Skin epidermis (tissue), 12 donors: Measurements from ENCODE around the gene NCOA3.

Experiments used
- H3K27ac ChIP-seq, 21 experiments: fragments of 200-600 bp; sonication (generic) in 11 of 21; one replicate each; pipeline ENCODE4 v1.5.0; 2020; ENCODE audit warnings: mild to moderate bottlenecking in 3 of 21, inconsistent platforms in 2 of 21, moderate library complexity in 2 of 21
- H3K4me3 ChIP-seq, 7 experiments: fragments of 200-600 bp; sonication (generic) in 2 of 7; one replicate each; pipeline ENCODE4 v1.5.0; 2020; ENCODE audit warnings: inconsistent platforms in 2 of 7, mild to moderate bottlenecking in 2 of 7, moderate library complexity in 1 of 7

The NCOA3 gene

GRCh38 chr20:47611785-47612184, 110.1 kb downstream of the NCOA3 start:
- no peak overlapping the region for H3K27ac ChIP-seq
- no peak overlapping the region for H3K4me3 ChIP-seq

- no peak overlapping the region for H3K27ac ChIP-seq
These were observed 111.0 kb downstream of the NCOA3 start for GRCh38 chr20:47612670-47613069.

GRCh38 chr20:47614703-47615309, 113.1 kb downstream of the NCOA3 start:
- H3K27ac ChIP-seq = no peak overlapping the region
- no peak overlapping the region for H3K4me3 ChIP-seq

More at GRCh38 chr20:47612670-47613069, 111.0 kb downstream of the NCOA3 start:
- H3K4me3 ChIP-seq = no peak overlapping the region

- Histone ChIP-seq H3K4me3 (no peak overlapping the region), H3K27ac (no peak overlapping the region)
These were observed 116.8 kb downstream of the NCOA3 start for GRCh38 chr20:47618479-47618878.

- Histone ChIP-seq H3K27ac (no peak overlapping the region), H3K4me3 (no peak overlapping the region)
These were observed 119.4 kb downstream of the NCOA3 start for GRCh38 chr20:47620808-47621805.

GRCh38 chr20:47622118-47622665, 120.5 kb downstream of the NCOA3 start:
- no peak overlapping the region for H3K4me3 ChIP-seq

GRCh38 chr20:47623206-47623605, 121.5 kb downstream of the NCOA3 start:
- Histone ChIP-seq H3K27ac (no peak overlapping the region), H3K4me3 (no peak overlapping the region)

More at GRCh38 chr20:47622118-47622665, 120.5 kb downstream of the NCOA3 start:
- no peak overlapping the region for H3K27ac ChIP-seq

GRCh38 chr20:47627540-47627939, 125.9 kb downstream of the NCOA3 start:
- no peak overlapping the region for H3K4me3 ChIP-seq
- H3K27ac ChIP-seq = no peak overlapping the region

GRCh38 chr20:47629907-47630306, 128.2 kb downstream of the NCOA3 start:
- H3K27ac ChIP-seq = no peak overlapping the region
- H3K4me3 ChIP-seq = no peak overlapping the region

GRCh38 chr20:47631078-47631477, 129.4 kb downstream of the NCOA3 start:
- Histone ChIP-seq H3K4me3 (no peak overlapping the region), H3K27ac (no peak overlapping the region)

GRCh38 chr20:47635256-47635655, 133.6 kb downstream of the NCOA3 start:
- Histone ChIP-seq H3K27ac (no peak overlapping the region), H3K4me3 (no peak overlapping the region)

GRCh38 chr20:47638851-47639250, 137.2 kb downstream of the NCOA3 start:
- H3K4me3 ChIP-seq = no peak overlapping the region
- H3K27ac ChIP-seq = no peak overlapping the region

GRCh38 chr20:47642118-47642517, 140.4 kb downstream of the NCOA3 start:
- no peak overlapping the region for H3K4me3 ChIP-seq

GRCh38 chr20:47642624-47643023, 140.9 kb downstream of the NCOA3 start:
- no peak overlapping the region for H3K27ac ChIP-seq
- H3K4me3 ChIP-seq = no peak overlapping the region

More at GRCh38 chr20:47642118-47642517, 140.4 kb downstream of the NCOA3 start:
- no peak overlapping the region for H3K27ac ChIP-seq

- Histone ChIP-seq H3K4me3 (no peak overlapping the region), H3K27ac (no peak overlapping the region)
These were observed 143.9 kb downstream of the NCOA3 start for GRCh38 chr20:47645632-47646031.

GRCh38 chr20:47647994-47648393, 146.3 kb downstream of the NCOA3 start:
- no peak overlapping the region for H3K4me3 ChIP-seq
- no peak overlapping the region for H3K27ac ChIP-seq

GRCh38 chr20:47648943-47649342, 147.3 kb downstream of the NCOA3 start:
- H3K27ac ChIP-seq = no peak overlapping the region
- no peak overlapping the region for H3K4me3 ChIP-seq

- Histone ChIP-seq H3K4me3 (no peak overlapping the region), H3K27ac (no peak overlapping the region)
These were observed 150.6 kb downstream of the NCOA3 start for GRCh38 chr20:47652301-47652700.

GRCh38 chr20:47652794-47653193, 151.1 kb downstream of the NCOA3 start:
- no peak overlapping the region for H3K4me3 ChIP-seq
- no peak overlapping the region for H3K27ac ChIP-seq

- Histone ChIP-seq H3K27ac (no peak overlapping the region), H3K4me3 (no peak overlapping the region)
These were observed 152.2 kb downstream of the NCOA3 start for GRCh38 chr20:47653869-47654268.

GRCh38 chr20:47654370-47654769, 152.7 kb downstream of the NCOA3 start:
- H3K4me3 ChIP-seq = no peak overlapping the region
- no peak overlapping the region for H3K27ac ChIP-seq
